Sigmoid colon (tissue), 4 donors: ENCODE measurements around the gene LRP1B.

ENCODE experiments used
- CTCF ChIP-seq, 4 experiments: fragments of 450-650 bp in 3 of 4; fragments of 200-600 bp in 1 of 4; IDR thresholded peaks; one replicate each; pipeline ENCODE4 v1.5.1; 2016 to 2019; ENCODE audit warnings: antibody characterized with exemption in 4 of 4, mild to moderate bottlenecking in 3 of 4, moderate library complexity in 2 of 4
- EP300 ChIP-seq, 4 donors: sonication (generic); formaldehyde crosslinking; IDR thresholded peaks; one replicate each; pipeline ENCODE4 v1.6.1; 2017; ENCODE audit warnings: antibody characterized with exemption in 4 of 4
- POLR2A ChIP-seq, 2 donors: fragments of 450-650 bp; IDR thresholded peaks; one replicate each; pipeline ENCODE4 v1.6.1; 2016; ENCODE audit warnings: antibody characterized with exemption in 2 of 2, mild to moderate bottlenecking in 2 of 2, moderate library complexity in 2 of 2
- POLR2AphosphoS5 ChIP-seq, 4 donors: sonication (generic); formaldehyde crosslinking; IDR thresholded peaks; one replicate each; pipeline ENCODE4 v1.6.1; 2017; ENCODE audit warnings: antibody characterized with exemption in 4 of 4

- TF ChIP-seq CTCF (IDR thresholded peaks at IDR 0.05) (no peak), POLR2AphosphoS5 (IDR thresholded peaks at IDR 0.05) (no peak), POLR2A (IDR thresholded peaks at IDR 0.05) (no peak), EP300 (IDR thresholded peaks at IDR 0.05) (no peak)
These were observed 713.5 kb downstream of the LRP1B start for GRCh38 chr2:141417246-141417797.
